Naive thymus-derived CD8-positive, alpha-beta T cell (primary cell): Measurements from ENCODE around the gene MXI1. TPM values are rescaled to one million over a fixed set of nuclear protein-coding genes. Genes with fewer than 3 reads are reported as not detected.
"Not testable (repeated sequence)": the region's sequence is repeated elsewhere in the genome, so short reads cannot be mapped to it uniquely, and the experiment has no call there.

Experiments
- ATAC-seq, 2 donors: fragments of 150-1000 bp; cut with Tn5 transposase in 1 of 2; sonication (Bioruptor Pico), chemical (Tn5 transposase) in 1 of 2; 1 replicate in 1 of 2; 2 replicates in 1 of 2; pipeline ENCODE4 v1.10.0; 2021; ENCODE audit warnings: mild to moderate bottlenecking in 2 of 2, moderate library complexity in 2 of 2
- POLR2A ChIA-PET: fragments of 350-600 bp; sonication (Branson Sonifier 250); formaldehyde crosslinking; loops from one replicate; lab custom pipeline; 2021; ENCODE audit warnings: antibody characterized with exemption; lab: Charles Lee
- DNase-seq, 10 donors: peaks; one replicate each; pipeline versions ENCODE4 v3.0.0 to v3.0.0-alpha.2; 2020 to 2022
- H3K27ac Mint-ChIP-seq, 10 donors: one replicate each; pipeline ENCODE4 v1.8.0; 2020 to 2022; ENCODE audit warnings: mild to moderate bottlenecking in 10 of 10, mixed read lengths in 10 of 10, moderate library complexity in 4 of 10, inconsistent platforms in 1 of 10
- H3K27me3 Mint-ChIP-seq, 5 donors: one replicate each; pipeline ENCODE4 v1.8.0; 2021 to 2022; ENCODE audit warnings: mixed read lengths in 5 of 5
- H3K36me3 Mint-ChIP-seq, 3 donors: one replicate each; pipeline ENCODE4 v1.8.0; 2020 to 2022; ENCODE audit warnings: mixed read lengths in 3 of 3, mild to moderate bottlenecking in 2 of 3, inconsistent platforms in 1 of 3
- H3K4me1 Mint-ChIP-seq, 4 donors: one replicate each; pipeline ENCODE4 v1.8.0; 2021 to 2022; ENCODE audit warnings: mixed read lengths in 4 of 4
- H3K4me3 Mint-ChIP-seq, 10 donors: one replicate each; pipeline ENCODE4 v1.8.0; 2020 to 2022; ENCODE audit warnings: mild to moderate bottlenecking in 10 of 10, mixed read lengths in 10 of 10, moderate library complexity in 6 of 10, inconsistent platforms in 1 of 10
- H3K9me3 Mint-ChIP-seq, 9 donors: one replicate each; pipeline ENCODE4 v1.8.0; 2020 to 2022; ENCODE audit warnings: mixed read lengths in 9 of 9, mild to moderate bottlenecking in 3 of 9, inconsistent platforms in 1 of 9, moderate library complexity in 1 of 9
- polyA plus RNA-seq, 3 donors: library from polyadenylated mRNA; unstranded; fragments of 300-500 nt; fragmentation: Illumina TruSeq; gene quantifications; one replicate each; pipeline ENCODE4 v1.2.3, GENCODE V29; 2021
- total RNA-seq, 8 experiments: library from RNA in 2 of 8; stranded (reverse) in 2 of 8; gene quantifications; one replicate each; pipeline ENCODE4 v1.2.3 and lab custom pipeline; 2021 to 2026

The MXI1 gene
- total and polyA plus RNA-seq, 5 experiments from 2014 or later: 18.1 to 37.7 (median 20.9) TPM

DNA sequence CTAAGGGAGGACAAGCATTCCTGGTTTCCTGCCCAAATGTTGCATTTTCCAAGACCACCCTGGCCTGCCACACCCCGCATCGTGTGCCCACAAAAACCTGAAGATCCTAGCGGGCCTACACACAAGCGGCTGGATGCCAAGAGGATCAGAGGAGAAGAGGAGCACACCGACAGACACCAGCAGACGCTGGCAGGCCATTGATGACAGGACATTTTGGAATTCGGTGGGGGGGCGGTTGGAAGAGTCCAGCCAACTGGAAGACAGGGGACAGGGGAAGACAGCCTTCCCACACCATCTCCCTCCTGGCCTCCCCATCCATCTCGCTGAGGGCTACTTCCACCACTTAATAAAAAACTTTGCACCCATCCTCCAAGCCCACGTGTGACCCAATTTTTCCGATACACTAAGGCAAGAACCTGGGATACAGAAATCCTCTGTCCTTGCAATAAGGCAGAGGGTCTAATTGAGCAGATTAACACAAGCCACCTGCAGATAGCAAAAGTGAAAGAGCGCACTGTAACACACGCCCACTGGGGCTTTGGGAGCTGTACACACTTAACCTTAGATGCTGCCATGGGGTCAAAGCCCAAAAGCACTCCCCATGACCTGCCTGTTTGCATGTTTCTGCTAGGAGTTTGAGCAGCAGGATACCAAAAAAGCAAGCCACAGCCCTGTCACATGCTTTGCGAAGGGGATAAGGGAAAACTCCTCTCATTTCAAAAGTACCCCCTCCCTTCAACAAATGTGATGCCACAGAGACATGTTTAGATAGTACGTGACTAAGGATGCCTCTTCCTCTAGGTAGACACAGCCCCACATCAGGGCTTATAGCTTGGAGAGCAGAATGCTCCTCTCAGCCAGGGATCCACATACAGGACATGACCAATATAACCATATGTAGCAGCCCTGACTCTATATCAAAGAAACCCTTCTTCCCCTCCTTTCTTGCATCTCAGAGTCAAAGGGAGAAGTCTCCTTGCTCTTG is 110.8 kb downstream of the MXI1 start:
- H3K27me3 Mint-ChIP-seq: peaks cover 0 to 13% (median 8%) of the 10 kb centered on the region in 5 donors
- ATAC-seq: no peak
- POLR2A ChIA-PET: no interaction called here

DNA sequence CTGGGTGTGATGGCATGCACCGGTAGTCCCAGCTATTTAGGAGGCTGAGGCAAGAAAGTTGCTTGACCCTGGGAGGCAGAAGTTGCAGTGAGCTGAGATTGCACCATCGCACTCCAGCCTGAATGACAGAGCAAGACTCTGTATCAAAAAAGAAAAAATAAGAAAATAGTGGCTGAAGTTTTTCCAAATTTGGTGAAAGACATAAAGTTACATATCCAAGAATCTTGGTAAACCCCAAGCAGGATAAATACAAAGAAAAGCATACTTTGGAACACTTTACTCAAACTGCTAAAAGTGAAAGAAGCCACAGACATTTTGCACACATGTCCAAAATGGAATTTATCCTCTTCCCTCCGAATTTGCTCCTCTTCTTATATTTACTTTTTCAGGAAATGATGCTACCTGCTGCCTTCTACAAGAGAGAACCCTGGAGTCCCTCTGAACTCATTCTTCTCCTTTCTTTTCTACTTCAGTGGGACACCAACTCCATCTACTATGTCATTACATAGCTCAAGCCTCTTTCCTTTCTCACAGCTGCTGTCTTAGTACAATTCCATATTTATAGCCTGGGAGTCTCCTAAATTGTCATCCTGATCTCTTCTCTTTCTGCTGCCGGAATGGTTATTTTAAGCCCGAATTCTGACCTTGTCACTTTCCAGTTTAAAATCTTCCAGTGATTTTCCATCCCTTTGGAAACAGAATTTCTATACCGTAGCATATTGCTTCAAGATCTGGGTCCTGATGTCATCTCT is 114.6 kb downstream of the MXI1 start:
- no peak for ATAC-seq

More for the DNA sequence above, 110.8 kb downstream of the MXI1 start:
- Mint-ChIP-seq H3K4me3 (no peak overlapping the region), H3K36me3 (peaks cover 0 to 15% (median 3%) of the 10 kb centered on the region in 3 donors), H3K9me3 (peaks cover 0 to 33% (median 9%) of the 10 kb centered on the region in 9 donors), H3K27ac (peak overlapping the region in 1 of 10 donors; percentile 20), H3K4me1 (no peaks in the 10 kb centered on the region)
- no peak for DNase-seq

GRCh38 chr10:110323503-110323902 is 116.1 kb downstream of the MXI1 start:
- Mint-ChIP-seq H3K9me3 (peaks cover 0 to 33% (median 9%) of the 10 kb centered on the region in 9 donors), H3K27me3 (peaks cover 0 to 14% (median 4%) of the 10 kb centered on the region in 5 donors), H3K36me3 (peaks cover 0 to 16% (median 3%) of the 10 kb centered on the region in 3 donors), H3K27ac (no peak overlapping the region), H3K4me3 (no peak overlapping the region), H3K4me1 (peaks cover 0 to 14% (median 0%) of the 10 kb centered on the region in 4 donors)
- no peak for DNase-seq
- ATAC-seq: no peak
- POLR2A ChIA-PET: no interaction called here

More for the DNA sequence above, 114.6 kb downstream of the MXI1 start:
- Mint-ChIP-seq H3K36me3 (peaks cover 0 to 15% (median 3%) of the 10 kb centered on the region in 3 donors), H3K4me3 (no peak overlapping the region), H3K4me1 (peaks cover 0 to 14% (median 0%) of the 10 kb centered on the region in 4 donors), H3K27me3 (peaks cover 0 to 11% (median 4%) of the 10 kb centered on the region in 5 donors), H3K9me3 (peaks cover 0 to 33% (median 9%) of the 10 kb centered on the region in 9 donors), H3K27ac (no peak overlapping the region)
- DNase-seq: no peak
- POLR2A ChIA-PET: no interaction called here

GRCh38 chr10:110324201-110324804 is 116.9 kb downstream of the MXI1 start:
- peaks cover under 1 to 35% (median 11%) of the 10 kb centered on the region in 9 donors for H3K9me3 Mint-ChIP-seq
- no peak for ATAC-seq
- no peak for DNase-seq
- H3K27ac Mint-ChIP-seq: peak overlapping the region in 2 of 10 donors; percentile 39 to 56
- peaks cover 0 to 14% (median 0%) of the 10 kb centered on the region in 4 donors for H3K4me1 Mint-ChIP-seq
- POLR2A ChIA-PET: no interaction called here
- peaks cover 0 to 20% (median 6%) of the 10 kb centered on the region in 3 donors for H3K36me3 Mint-ChIP-seq
- H3K4me3 Mint-ChIP-seq: no peak overlapping the region
- peaks cover 0 to 9% (median 3%) of the 10 kb centered on the region in 5 donors for H3K27me3 Mint-ChIP-seq

DNA sequence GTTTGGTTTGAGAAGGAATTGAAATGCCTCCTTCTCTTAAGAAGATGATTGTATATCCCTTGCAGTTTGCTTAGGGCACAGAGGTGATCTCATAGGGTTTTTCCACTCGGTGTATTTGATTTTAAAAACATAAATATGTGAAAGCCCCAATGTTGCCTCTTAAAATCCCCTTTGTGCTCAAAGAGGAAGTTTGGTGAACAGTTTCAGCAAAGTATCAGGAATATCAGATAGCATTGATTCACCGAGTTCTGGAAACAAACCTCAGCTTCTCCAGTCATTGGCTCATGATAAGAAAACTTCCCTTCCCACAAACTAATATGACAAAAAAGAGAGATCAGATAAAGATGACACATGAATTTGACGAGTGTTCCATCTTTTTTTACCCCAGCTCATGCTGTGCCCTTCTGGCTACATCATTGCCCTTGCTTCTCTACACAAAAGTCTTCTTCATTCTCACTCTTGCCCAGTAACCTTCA is 117.4 kb downstream of the MXI1 start:
- peak overlapping the region in 2 of 10 donors; percentile 39 to 56 for H3K27ac Mint-ChIP-seq

DNA sequence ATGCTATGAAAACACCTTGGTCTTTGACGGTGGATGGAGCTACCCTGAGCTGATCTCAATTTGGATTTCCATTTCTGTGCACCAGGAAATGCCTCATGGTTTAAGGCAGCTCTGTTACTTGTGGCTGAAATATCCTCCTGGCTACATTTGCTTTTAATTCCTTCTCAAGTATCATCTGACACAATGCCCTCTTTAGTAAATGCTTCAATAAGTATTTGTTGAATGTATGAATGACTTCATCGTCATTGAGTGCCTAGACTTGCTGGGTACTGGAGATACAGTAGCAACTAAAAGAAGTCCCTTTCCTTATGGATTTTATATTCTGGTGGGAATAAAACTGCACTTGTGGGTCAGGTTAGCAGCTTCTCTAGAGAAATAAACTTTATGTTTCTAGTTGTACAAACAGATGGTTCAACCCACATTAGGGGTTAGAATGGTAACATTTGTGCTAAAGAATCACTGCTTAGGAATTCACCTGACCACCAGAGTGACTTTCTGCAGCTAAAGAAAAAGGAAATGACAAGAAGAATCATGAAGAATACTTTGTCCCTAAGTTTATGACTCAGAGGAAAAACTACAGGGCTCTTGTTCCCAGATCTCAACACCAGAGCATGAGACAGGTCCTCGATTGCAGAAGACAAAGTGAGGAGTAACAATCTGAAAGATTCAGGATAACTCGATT is 119.1 kb downstream of the MXI1 start:
- Mint-ChIP-seq H3K4me3 (no peak overlapping the region), H3K4me1 (peaks cover 0 to 14% (median 0%) of the 10 kb centered on the region in 4 donors), H3K36me3 (peaks cover 0 to 11% (median 4%) of the 10 kb centered on the region in 3 donors), H3K27me3 (peaks cover 0 to 6% (median 3%) of the 10 kb centered on the region in 5 donors), H3K27ac (no peak overlapping the region), H3K9me3 (peaks cover 7 to 34% (median 22%) of the 10 kb centered on the region in 9 donors)
- ATAC-seq (no peak), DNase-seq (no peak)
- POLR2A ChIA-PET: no interaction called here

More for the DNA sequence above, 117.4 kb downstream of the MXI1 start:
- DNase-seq (no peak), ATAC-seq (peak in 1 of 2 donors; percentile 25)
- Mint-ChIP-seq H3K36me3 (peaks cover 0 to 20% (median 7%) of the 10 kb centered on the region in 3 donors), H3K27me3 (peaks cover 0 to 6% (median 3%) of the 10 kb centered on the region in 5 donors), H3K4me1 (peaks cover 0 to 14% (median 0%) of the 10 kb centered on the region in 4 donors), H3K9me3 (peaks cover 5 to 35% (median 15%) of the 10 kb centered on the region in 9 donors), H3K4me3 (no peak overlapping the region)
- POLR2A ChIA-PET: no interaction called here

GRCh38 chr10:110327262-110327914 is 120.0 kb downstream of the MXI1 start:
- POLR2A ChIA-PET: no interaction called here
- peaks cover 2 to 31% (median 18%) of the 10 kb centered on the region in 9 donors for H3K9me3 Mint-ChIP-seq
- DNase-seq (no peak), ATAC-seq (no peak)
- H3K4me1 Mint-ChIP-seq: peaks cover 0 to 14% (median 0%) of the 10 kb centered on the region in 4 donors
- peaks cover 0 to 6% (median under 1%) of the 10 kb centered on the region in 5 donors for H3K27me3 Mint-ChIP-seq
- peaks cover 0 to 11% (median 4%) of the 10 kb centered on the region in 3 donors for H3K36me3 Mint-ChIP-seq
- H3K4me3 Mint-ChIP-seq: no peak overlapping the region
- no peak overlapping the region for H3K27ac Mint-ChIP-seq

- ATAC-seq: no peak
- DNase-seq: no peak
- Mint-ChIP-seq H3K27ac (peak overlapping the region in 1 of 10 donors; percentile 41), H3K36me3 (peaks cover 0 to 11% (median 4%) of the 10 kb centered on the region in 3 donors), H3K27me3 (peaks cover 0 to 6% (median 3%) of the 10 kb centered on the region in 5 donors), H3K4me1 (peaks cover 1 to 6% (median 5%) of the 10 kb centered on the region in 4 donors), H3K4me3 (no peak overlapping the region), H3K9me3 (peaks cover 2 to 31% (median 17%) of the 10 kb centered on the region in 9 donors)
- POLR2A ChIA-PET: no interaction called here
Observed at GRCh38 chr10:110330675-110331074, 123.3 kb downstream of the MXI1 start.

GRCh38 chr10:110331226-110331795 is 123.9 kb downstream of the MXI1 start:
- POLR2A ChIA-PET, H3K27me3 Mint-ChIP-seq, H3K27ac Mint-ChIP-seq, H3K4me1 Mint-ChIP-seq, ATAC-seq, H3K4me3 Mint-ChIP-seq, DNase-seq: not testable (repeated sequence)
- peaks cover 2 to 31% (median 17%) of the 10 kb centered on the region in 9 donors for H3K9me3 Mint-ChIP-seq
- peaks cover 0 to 11% (median 4%) of the 10 kb centered on the region in 3 donors for H3K36me3 Mint-ChIP-seq

GRCh38 chr10:110334061-110334656 is 126.8 kb downstream of the MXI1 start:
- peaks cover 2 to 26% (median 16%) of the 10 kb centered on the region in 9 donors for H3K9me3 Mint-ChIP-seq
- POLR2A ChIA-PET: no interaction called here
- H3K36me3 Mint-ChIP-seq: peaks cover 0 to 6% (median 3%) of the 10 kb centered on the region in 3 donors
- H3K4me1 Mint-ChIP-seq: peaks cover 2 to 7% (median 7%) of the 10 kb centered on the region in 4 donors
- no peak for DNase-seq
- ATAC-seq: no peak
- no peak overlapping the region for H3K27ac Mint-ChIP-seq
- H3K4me3 Mint-ChIP-seq: no peak overlapping the region
- peaks cover 0 to 9% (median 0%) of the 10 kb centered on the region in 5 donors for H3K27me3 Mint-ChIP-seq
